ENCODE data around the gene PIM2. TPM values are rescaled to one million over a fixed set of nuclear protein-coding genes. Genes with fewer than 3 reads are reported as not detected.
A peak's percentile ranks its signal among the peaks of the same experiment; 100 is the strongest.

PIM2 gene
- total and polyA plus RNA-seq, 9 of the 15 experiments (the other 6 are each of a cell fraction or from before 2014, with no cell fraction given): 67.6 to 191 (median 108) TPM

DNA sequence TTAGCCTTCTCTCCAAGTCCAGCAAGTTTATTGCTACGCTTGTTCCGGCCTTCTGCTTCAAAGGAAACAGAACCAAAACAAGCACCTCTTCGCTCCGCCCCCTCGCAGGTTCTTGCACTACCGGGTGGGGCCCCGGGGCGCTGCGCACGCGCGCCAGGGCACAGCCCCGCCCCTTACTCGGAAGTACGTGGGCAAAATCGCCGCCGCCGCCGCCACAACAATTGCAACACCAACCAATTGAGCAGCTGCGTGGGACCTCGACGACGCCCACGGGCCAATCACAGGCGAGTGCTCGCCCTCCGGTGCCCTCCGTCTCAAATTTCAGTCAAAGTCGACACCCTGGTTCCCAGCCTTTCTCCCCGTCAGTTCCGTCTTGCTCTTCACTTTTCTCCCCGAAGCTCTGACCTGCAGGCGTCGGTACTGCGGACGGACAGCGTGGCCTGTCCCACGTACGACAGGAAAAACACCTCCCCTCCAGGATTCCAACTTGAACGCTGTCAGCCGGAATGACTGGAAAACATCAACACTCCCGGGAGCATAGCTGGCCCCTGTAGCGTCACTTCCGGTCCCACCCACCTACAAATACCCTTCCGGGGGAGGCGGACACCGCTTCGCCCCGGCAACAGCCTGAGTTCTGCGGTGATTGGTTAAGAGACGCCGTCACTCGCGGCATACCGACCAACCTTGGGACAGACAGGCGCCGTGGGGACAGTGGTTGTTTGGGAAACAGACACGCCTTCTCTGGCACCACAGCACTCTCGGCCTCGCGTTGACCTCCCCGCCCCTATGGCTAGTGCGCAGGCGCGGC, 39.2 kb upstream of the PIM2 start (continued):
- TF ChIP-seq IRF2 (CRISPR knock-in tag; IDR thresholded peaks at IDR 0.05) (no peak), KDM2B (CRISPR knock-in tag; IDR thresholded peaks at IDR 0.05) (no peak), DDX20 (tag; IDR thresholded peaks at IDR 0.05; ENCODE audit: low read depth) (no peak), FOXM1 (IDR thresholded peaks at IDR 0.05; ENCODE audit: low read depth) (0 out of 2 replicates have a peak, but pooled peaks have one; percentile 13), FOXM1 (CRISPR knock-in tag; IDR thresholded peaks at IDR 0.05; ENCODE audit: low read depth) (no peak), HDAC1 (IDR thresholded peaks at IDR 0.05) (peak in 1 of 2 experiments; percentile 83; a peak in 2 of 4 replicates), ZBTB17 (CRISPR knock-in tag; IDR thresholded peaks at IDR 0.05) (no peak), POLR3A (IDR thresholded peaks at IDR 0.05; ENCODE audit: borderline replicate concordance, extremely low read depth, insufficient read depth, insufficient read length) (no peak), BMI1 (IDR thresholded peaks at IDR 0.05; ENCODE audit: low read length) (peak; percentile 72), TGIF2 (CRISPR knock-in tag; IDR thresholded peaks at IDR 0.05) (no peak), ZNF224 (CRISPR knock-in tag; IDR thresholded peaks at IDR 0.05) (no peak), SUPT5H (IDR thresholded peaks at IDR 0.05) (peak; percentile 77), MTA3 (IDR thresholded peaks at IDR 0.05; ENCODE audit: borderline replicate concordance) (peak; percentile 80; the same call in 1 of the 2 replicates), HDAC6 (IDR thresholded peaks at IDR 0.05; ENCODE audit: low read depth, low read length) (no peak), ZNF780A (CRISPR knock-in tag; IDR thresholded peaks at IDR 0.05) (no peak)
- TF ChIP-seq, protein P1, sequence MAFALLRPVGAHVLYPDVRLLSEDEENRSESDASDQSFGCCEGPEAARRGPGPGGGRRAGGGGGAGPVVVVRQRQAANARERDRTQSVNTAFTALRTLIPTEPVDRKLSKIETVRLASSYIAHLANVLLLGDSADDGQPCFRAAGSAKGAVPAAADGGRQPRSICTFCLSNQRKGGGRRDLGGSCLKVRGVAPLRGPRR (CRISPR knock-in tag; IDR thresholded peaks at IDR 0.05): no peak
- TF ChIP-seq, protein P2, sequence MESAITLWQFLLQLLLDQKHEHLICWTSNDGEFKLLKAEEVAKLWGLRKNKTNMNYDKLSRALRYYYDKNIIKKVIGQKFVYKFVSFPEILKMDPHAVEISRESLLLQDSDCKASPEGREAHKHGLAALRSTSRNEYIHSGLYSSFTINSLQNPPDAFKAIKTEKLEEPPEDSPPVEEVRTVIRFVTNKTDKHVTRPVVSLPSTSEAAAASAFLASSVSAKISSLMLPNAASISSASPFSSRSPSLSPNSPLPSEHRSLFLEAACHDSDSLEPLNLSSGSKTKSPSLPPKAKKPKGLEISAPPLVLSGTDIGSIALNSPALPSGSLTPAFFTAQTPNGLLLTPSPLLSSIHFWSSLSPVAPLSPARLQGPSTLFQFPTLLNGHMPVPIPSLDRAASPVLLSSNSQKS (CRISPR knock-in tag; IDR thresholded peaks at IDR 0.05): no peak
- TF ChIP-seq, protein P3, sequence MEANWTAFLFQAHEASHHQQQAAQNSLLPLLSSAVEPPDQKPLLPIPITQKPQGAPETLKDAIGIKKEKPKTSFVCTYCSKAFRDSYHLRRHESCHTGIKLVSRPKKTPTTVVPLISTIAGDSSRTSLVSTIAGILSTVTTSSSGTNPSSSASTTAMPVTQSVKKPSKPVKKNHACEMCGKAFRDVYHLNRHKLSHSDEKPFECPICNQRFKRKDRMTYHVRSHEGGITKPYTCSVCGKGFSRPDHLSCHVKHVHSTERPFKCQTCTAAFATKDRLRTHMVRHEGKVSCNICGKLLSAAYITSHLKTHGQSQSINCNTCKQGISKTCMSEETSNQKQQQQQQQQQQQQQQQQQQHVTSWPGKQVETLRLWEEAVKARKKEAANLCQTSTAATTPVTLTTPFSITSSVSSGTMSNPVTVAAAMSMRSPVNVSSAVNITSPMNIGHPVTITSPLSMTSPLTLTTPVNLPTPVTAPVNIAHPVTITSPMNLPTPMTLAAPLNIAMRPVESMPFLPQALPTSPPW (CRISPR knock-in tag; IDR thresholded peaks at IDR 0.05): peak; percentile 66
- TF ChIP-seq, protein P4, sequence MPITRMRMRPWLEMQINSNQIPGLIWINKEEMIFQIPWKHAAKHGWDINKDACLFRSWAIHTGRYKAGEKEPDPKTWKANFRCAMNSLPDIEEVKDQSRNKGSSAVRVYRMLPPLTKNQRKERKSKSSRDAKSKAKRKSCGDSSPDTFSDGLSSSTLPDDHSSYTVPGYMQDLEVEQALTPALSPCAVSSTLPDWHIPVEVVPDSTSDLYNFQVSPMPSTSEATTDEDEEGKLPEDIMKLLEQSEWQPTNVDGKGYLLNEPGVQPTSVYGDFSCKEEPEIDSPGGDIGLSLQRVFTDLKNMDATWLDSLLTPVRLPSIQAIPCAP (CRISPR knock-in tag; IDR thresholded peaks at IDR 0.05; ENCODE audit: borderline replicate concordance): no peak
- TF ChIP-seq, protein P5, sequence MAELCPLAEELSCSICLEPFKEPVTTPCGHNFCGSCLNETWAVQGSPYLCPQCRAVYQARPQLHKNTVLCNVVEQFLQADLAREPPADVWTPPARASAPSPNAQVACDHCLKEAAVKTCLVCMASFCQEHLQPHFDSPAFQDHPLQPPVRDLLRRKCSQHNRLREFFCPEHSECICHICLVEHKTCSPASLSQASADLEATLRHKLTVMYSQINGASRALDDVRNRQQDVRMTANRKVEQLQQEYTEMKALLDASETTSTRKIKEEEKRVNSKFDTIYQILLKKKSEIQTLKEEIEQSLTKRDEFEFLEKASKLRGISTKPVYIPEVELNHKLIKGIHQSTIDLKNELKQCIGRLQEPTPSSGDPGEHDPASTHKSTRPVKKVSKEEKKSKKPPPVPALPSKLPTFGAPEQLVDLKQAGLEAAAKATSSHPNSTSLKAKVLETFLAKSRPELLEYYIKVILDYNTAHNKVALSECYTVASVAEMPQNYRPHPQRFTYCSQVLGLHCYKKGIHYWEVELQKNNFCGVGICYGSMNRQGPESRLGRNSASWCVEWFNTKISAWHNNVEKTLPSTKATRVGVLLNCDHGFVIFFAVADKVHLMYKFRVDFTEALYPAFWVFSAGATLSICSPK (IDR thresholded peaks at IDR 0.05; ENCODE audit: borderline replicate concordance): no peak

Data from K562 (cell line).